T-helper 1 cell treated with Interleukin-12 subunit alpha and Interleukin-12 subunit beta and Interleukin-4 antibody, amounts not matched to agents 30 ng/mL and 1 ng/mL, for 36 hours (primary cell): Measurements from ENCODE around the gene HES4. TPM values are rescaled to one million over a fixed set of nuclear protein-coding genes. Genes with fewer than 3 reads are reported as not detected.
"Not testable (repeated sequence)": the region's sequence is repeated elsewhere in the genome, so short reads cannot be mapped to it uniquely, and the experiment has no call there.

Experiments
- intact Hi-C: fragments of 100-400 bp; cut with micrococcal nuclease; formaldehyde crosslinking; loops from one replicate; pipeline ENCODE4 v1.15.1; 2024
- total RNA-seq: library from RNA; stranded (reverse); gene quantifications from 2 replicates; pipeline ENCODE4 v1.2.3, GENCODE V29; 2022

HES4 gene
- total RNA-seq, 1 donor from 2014 or later, result 0.39 TPM

GRCh38 chr1:1001057-1001783, 1.3 kb upstream of the HES4 start:
- intact Hi-C loops, result no loop called here

DNA sequence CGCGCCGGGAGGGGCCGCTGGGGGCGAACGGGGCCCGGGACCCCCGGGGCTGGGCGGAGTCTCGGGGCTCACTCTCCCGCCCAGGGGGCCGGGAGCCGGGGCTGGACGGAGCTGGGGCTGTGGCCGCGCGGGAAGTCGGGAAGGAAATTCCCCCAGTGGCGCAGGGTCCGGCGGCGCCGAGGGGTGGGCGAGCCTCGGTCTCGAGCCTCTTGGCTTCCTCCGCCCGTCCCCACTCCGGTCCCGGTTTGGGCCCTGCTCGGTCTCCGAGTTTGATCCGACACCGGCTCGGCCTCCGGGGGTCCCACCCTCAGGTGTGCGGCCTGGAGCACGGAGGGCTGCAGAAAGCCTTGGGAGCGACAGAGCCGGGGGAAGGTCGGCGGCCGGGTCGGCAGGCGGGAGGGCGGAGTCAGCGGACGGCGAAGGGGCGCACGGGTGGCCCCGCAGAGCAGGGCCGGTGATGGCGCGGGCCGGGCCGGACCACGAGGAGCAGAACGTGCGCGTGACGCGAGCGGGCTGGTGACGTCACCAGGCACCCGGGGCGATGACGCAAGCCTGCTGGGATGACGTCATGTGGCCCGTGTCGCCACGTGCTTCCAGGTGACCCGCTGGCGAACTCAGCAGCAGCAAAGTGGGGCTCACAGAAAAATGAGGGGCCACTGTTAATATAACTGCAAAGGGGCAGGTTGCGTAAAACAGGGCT, 610 bp upstream of the HES4 start:
- intact Hi-C loops, result loop anchor here (1.0 kb wide), 2 partner anchors 13 to 40 kb away; partner anchors contain the start of gene ISG15

DNA sequence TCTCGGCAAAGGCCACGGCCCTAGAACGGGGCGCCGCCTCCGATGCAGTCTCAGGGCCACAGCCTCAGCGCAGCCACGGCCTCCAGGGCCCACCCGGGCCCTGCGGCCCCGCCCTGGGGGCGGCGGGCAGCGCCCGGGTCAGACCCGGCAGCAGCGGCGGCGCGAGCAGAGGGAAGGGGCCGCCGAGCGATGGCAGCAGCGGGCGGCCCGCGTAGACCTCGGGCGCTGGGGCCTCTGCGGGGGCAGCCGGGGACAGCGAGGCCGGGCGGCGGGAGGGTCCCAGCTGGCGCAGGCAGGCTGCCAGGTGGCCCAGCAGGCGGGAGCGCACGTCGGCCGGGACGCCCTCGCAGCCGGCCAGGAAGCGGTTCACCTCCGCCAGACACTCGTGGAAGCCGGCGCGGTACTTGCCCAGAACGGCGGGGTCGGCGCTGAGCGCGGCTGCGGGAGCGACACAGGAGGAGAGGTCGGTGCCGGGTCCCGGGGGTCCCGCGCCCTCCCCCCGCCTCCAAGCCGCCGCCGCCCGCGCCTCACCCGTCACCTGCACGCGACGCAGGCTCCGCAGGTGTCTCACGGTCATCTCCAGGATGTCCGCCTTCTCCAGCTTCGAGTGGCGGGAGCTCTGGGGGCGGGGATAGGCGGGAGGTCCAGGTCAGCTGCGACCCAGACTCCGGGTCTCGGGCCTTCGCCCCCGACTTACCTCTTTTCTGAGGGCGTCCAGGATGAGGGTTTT, 737 bp downstream of the HES4 start:
- intact Hi-C loops, result no loop called here

- intact Hi-C loops, result no loop called here
Measured at GRCh38 chr1:998745-998994, 1.2 kb downstream of the HES4 start.

GRCh38 chr1:997993-998744, 1.7 kb downstream of the HES4 start:
- intact Hi-C loops, result no loop called here

- intact Hi-C loops, result no loop called here
Measured at GRCh38 chr1:997713-997992, 2.2 kb downstream of the HES4 start.

DNA sequence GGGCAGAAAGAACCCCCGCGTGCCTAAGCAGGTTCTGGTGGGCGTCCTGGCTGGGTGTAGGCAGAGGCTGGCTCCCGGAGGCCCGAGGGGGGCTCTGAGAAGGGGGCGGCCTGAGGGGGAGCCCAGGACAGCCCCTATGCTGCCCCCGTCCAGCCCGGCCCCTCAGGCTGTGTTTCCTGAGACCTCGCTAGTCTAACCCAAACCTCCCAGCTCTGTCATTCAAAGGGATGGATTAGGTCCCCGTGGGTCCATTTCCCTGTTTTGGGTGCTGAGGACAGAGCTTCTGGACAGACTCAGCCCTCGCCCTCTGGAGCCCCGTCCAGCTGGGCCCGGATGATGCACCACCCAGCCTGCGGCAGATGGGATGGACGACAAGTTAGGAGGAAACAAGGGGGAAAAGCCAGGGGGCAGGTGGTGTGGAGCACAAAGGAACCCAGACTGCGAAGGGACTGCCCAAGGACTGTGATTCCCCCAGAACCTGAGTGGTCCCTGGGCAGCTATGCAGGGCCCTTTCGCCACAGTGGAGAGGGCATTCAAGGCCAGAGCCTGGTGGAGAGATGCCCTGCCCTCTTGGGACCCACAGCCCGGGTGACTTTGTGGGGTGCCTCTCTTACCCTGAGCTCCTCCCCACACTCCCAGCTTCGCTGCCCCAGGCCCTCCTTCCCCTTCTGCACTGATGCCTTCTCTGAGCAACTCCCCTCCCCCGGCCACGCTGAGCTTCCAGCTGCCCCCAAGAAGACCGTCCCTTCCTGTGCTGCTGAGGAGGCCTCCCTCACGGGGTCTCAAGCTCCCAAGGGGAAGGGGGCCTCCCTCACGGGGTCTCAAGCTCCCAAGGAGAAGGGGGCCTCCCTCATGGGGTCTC, 2.8 kb downstream of the HES4 start:
- intact Hi-C loops, result no loop called here

- intact Hi-C loops, result no loop called here
Measured at GRCh38 chr1:995665-996633, 3.9 kb downstream of the HES4 start.

GRCh38 chr1:994546-994945, 5.4 kb downstream of the HES4 start:
- intact Hi-C loops, result not testable (repeated sequence)

DNA sequence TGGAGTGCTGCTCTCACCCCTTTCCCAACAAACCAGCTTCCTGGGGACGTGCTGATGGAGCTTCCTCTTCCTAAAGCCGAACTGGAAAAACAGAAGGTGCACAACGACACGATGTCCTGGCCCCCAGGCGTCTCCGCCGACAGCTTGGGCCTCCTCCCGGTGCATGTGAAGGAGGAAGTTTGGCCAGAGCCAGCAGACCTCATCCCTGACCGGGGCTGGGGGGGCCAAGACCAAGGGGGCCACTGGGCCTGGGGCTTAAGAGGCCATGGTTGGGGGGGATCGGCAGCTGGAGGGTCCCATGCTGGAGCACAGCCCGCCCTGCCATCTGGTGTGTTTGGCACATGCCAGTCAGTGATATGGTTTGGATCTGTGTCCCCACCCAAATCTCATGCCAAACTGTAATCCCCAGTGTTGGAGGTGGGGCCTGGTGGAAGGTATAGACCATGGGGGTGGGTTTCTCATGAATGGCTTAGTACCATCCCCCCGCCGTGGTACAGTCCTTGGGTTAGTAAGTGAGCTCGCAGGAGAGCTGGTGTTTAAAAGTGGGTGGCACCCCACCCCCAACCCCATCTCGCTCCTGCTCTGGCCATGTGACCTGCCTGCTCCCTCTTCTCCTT, 6.4 kb downstream of the HES4 start:
- intact Hi-C loops, result no loop called here

DNA sequence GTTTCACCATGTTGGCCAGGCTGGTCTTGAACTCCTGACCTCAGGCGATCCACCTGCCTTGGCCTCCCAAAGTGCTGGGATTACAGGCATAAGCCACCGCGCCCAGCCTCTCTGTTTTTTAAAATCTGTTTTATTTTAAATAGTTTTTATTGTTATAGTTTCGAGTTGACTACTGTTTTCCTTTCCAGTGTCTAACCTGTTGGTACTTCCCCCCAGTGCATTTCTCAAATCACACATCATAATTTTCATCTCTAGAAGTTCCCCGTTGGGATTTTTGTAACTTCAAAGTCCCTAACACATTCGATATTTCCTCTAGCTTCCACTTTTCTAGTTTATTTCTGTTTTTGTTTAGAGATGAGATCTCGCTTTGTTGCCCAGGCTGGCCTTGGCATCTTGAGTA, 7.5 kb downstream of the HES4 start:
- intact Hi-C loops, result no loop called here

- intact Hi-C loops, result no loop called here
Measured at GRCh38 chr1:991895-992294, 8.0 kb downstream of the HES4 start.

DNA sequence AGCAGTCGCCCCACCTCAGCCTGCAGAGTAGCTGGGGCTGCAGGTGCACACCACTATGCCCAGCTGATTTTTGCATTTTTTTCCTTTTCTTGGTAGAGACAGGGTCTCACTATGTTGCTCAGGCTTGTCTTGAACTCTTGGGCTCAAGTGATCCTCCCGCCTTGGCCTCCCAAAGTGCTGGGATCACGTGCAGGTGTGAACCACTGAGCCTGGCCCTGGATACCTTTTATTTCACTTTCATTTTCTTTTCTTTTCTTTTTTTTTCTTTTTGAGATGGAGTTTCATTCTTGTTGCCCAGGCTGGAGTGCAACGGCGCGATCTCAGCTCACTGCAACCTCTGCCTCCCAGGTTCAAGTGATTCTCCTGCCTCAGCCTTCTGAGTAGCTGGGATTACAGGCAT, 8.6 kb downstream of the HES4 start:
- intact Hi-C loops, result not testable (repeated sequence)

GRCh38 chr1:988061-988460, 11.8 kb downstream of the HES4 start:
- intact Hi-C loops, result not testable (repeated sequence)

DNA sequence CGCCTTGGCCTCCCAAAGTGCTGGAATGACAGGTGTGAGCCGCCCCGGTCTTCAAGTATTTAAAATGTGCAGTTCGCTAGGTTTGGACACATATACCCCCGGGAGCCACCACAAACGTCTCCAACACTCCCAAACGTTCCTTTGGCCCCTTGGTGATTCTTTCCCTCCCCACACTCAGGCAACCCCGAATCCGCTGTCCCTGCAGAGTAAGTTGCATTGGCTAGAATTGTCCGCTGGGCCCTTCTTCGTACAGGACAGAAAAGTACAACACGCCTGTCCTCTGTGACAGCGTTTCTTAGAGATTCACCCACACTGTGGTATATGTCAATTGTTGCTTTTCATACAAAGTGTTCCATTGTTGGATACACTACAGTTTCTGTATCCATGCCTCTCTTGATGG, 14.8 kb downstream of the HES4 start:
- intact Hi-C loops, result no loop called here

- intact Hi-C loops, result loop anchor here (1.0 to 5.0 kb wide), 2 partner anchors 80 to 308 kb away; no protein-coding TSS in a partner anchor
Measured at GRCh38 chr1:984476-984814, 15.5 kb downstream of the HES4 start.

DNA sequence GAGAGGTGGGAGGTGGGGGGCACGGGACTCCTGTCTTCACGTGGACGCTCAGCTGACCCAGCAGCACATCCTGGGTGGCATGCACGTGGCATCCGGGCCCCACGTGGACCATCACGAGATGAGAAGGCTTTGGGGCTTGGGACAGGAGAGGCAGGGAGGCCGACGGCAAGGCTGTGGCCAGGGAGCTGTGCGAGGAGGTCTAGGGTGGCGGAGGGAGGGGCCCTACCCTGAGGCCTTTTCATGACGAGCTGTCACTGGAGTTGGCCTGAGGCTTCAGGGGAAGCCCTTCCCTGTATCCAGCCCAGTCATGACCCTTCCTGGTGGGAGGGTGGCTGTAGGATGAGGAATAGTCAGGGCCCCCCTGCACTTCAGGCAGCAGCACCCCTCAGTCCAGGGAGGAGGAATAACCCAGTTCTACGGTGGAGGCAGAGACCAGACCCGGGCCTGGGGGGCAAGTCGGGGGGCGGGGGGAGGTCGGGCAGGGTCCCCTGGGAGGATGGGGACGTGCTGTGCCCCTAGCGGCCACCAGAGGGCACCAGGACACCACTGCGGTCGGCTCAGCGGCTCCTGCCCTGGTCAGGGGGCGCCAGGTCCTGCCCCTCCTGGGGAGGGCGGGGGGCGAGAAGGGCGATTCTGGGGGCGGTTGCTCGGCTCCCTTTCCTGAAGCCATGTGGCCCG, 16.0 kb downstream of the HES4 start:
- intact Hi-C loops, result loop anchor here (1.0 to 5.0 kb wide), 2 partner anchors 80 to 308 kb away; no protein-coding TSS in a partner anchor

- intact Hi-C loops, result loop anchor here (5.0 kb wide), 1 partner anchor 309 kb away; no protein-coding TSS in a partner anchor
Measured at GRCh38 chr1:982765-983436, 17.0 kb downstream of the HES4 start.
